CD4-positive, alpha-beta memory T cell (primary cell): Measurements from ENCODE around the gene HSD17B3. TPM values are rescaled to one million over a fixed set of nuclear protein-coding genes. Genes with fewer than 3 reads are reported as not detected.
"Not testable (repeated sequence)": the region's sequence is repeated elsewhere in the genome, so short reads cannot be mapped to it uniquely, and the experiment has no call there.

Source experiments
- CTCF ChIA-PET: fragments of 350-600 bp; sonication (Branson Sonifier 250); formaldehyde crosslinking; loops from one replicate; lab custom pipeline; 2021; ENCODE audit warnings: inconsistent platforms; ENCODE audit not compliant: partially characterized antibody; lab: Charles Lee
- POLR2A ChIA-PET: fragments of 350-600 bp; sonication (Branson Sonifier 250); formaldehyde crosslinking; loops from one replicate; lab custom pipeline; 2021; ENCODE audit not compliant: partially characterized antibody; lab: Charles Lee
- DNase-seq, 5 donors: peaks; one replicate each; pipeline versions ENCODE4 v3.0.0 to v3.0.0-alpha.2; 2020 to 2022; ENCODE audit warnings: mixed read lengths in 1 of 5
- H3K27ac ChIP-seq: one replicate; pipeline ENCODE4 v1.7.0; 2013; ENCODE audit warnings: low read depth, low read length
- H3K27me3 ChIP-seq: 2 replicates; pipeline ENCODE4 v1.7.0; 2013; ENCODE audit warnings: mild to moderate bottlenecking, low read length, moderate library complexity; ENCODE audit not compliant: insufficient read depth
- H3K36me3 ChIP-seq: 2 replicates; pipeline ENCODE4 v1.7.0; 2013; ENCODE audit warnings: mild to moderate bottlenecking, low read length, moderate library complexity; ENCODE audit not compliant: insufficient read depth
- H3K4me1 ChIP-seq: 2 replicates; pipeline ENCODE4 v1.7.0; 2013; ENCODE audit warnings: mild to moderate bottlenecking, low read length, moderate library complexity; ENCODE audit not compliant: insufficient read depth
- H3K4me3 ChIP-seq, 2 donors: one replicate each; pipeline ENCODE4 v1.7.0; 2013; ENCODE audit warnings: low read length in 2 of 2, mild to moderate bottlenecking in 1 of 2
- H3K9me3 ChIP-seq, 2 donors: one replicate each; pipeline ENCODE4 v1.7.0; 2013; ENCODE audit warnings: low read length in 2 of 2, control low read depth in 1 of 2; ENCODE audit not compliant: control insufficient read depth in 1 of 2
- H3K27ac Mint-ChIP-seq, 7 donors: one replicate each; pipeline ENCODE4 v1.8.0; 2020 to 2021; ENCODE audit warnings: mixed read lengths in 7 of 7, mild to moderate bottlenecking in 6 of 7, inconsistent platforms in 3 of 7, moderate library complexity in 3 of 7
- H3K27me3 Mint-ChIP-seq, 2 donors: one replicate each; pipeline ENCODE4 v1.8.0; 2020 to 2021; ENCODE audit warnings: mixed read lengths in 2 of 2
- H3K36me3 Mint-ChIP-seq, 2 donors: one replicate each; pipeline ENCODE4 v1.8.0; 2020 to 2021; ENCODE audit warnings: mixed read lengths in 2 of 2, inconsistent platforms in 1 of 2, mild to moderate bottlenecking in 1 of 2
- H3K4me1 Mint-ChIP-seq, 4 donors: one replicate each; pipeline ENCODE4 v1.8.0; 2020 to 2021; ENCODE audit warnings: mixed read lengths in 4 of 4, mild to moderate bottlenecking in 1 of 4
- H3K4me3 Mint-ChIP-seq, 8 donors: one replicate each; pipeline ENCODE4 v1.8.0; 2020 to 2021; ENCODE audit warnings: mixed read lengths in 8 of 8, mild to moderate bottlenecking in 7 of 8, moderate library complexity in 6 of 8, inconsistent platforms in 3 of 8
- H3K9me3 Mint-ChIP-seq, 8 donors: one replicate each; pipeline ENCODE4 v1.8.0; 2020 to 2021; ENCODE audit warnings: mixed read lengths in 8 of 8, mild to moderate bottlenecking in 5 of 8, inconsistent platforms in 3 of 8, moderate library complexity in 1 of 8
- intact Hi-C: fragments of 100-400 bp; cut with micrococcal nuclease; formaldehyde crosslinking; loops from one replicate; pipeline ENCODE4 v1.15.1; 2023
- polyA plus RNA-seq, 2 donors: library from polyadenylated mRNA; unstranded; fragments of 300-500 nt; fragmentation: Illumina TruSeq; gene quantifications; one replicate each; pipeline ENCODE4 v1.2.3, GENCODE V29; 2021
- total RNA-seq, 2 experiments: library from RNA; stranded (reverse); gene quantifications; one replicate each; pipeline ENCODE4 v1.2.3, GENCODE V29; 2021

Gene HSD17B3
- total and polyA plus RNA-seq, 4 experiments from 2014 or later: 1.8 to 2.1 TPM; not detected in 2

GRCh38 chr9:96309850-96310249 lies 7.9 kb upstream of the HSD17B3 start:
- Mint-ChIP-seq H3K9me3 (peaks cover 6 to 31% (median 22%) of the 10 kb centered on the region in 8 donors), H3K36me3 (peaks cover 4 to 16% of the 10 kb centered on the region in 2 donors), H3K27me3 (peaks cover 0 to 3% of the 10 kb centered on the region in 2 donors), H3K4me3 (no peak overlapping the region), H3K4me1 (no peaks in the 10 kb centered on the region), H3K27ac (no peak overlapping the region)
- Histone ChIP-seq H3K27ac (no peak overlapping the region), H3K36me3 (no peaks in the 10 kb centered on the region), H3K4me1 (no peaks in the 10 kb centered on the region), H3K4me3 (no peak overlapping the region), H3K27me3 (no peaks in the 10 kb centered on the region), H3K9me3 (peaks cover 0 to 12% of the 10 kb centered on the region in 2 donors)
- POLR2A ChIA-PET: no interaction called here
- CTCF ChIA-PET: interaction anchor here (0.8 to 1.0 kb wide), 2 partner anchors 10 to 18 kb away, joined by 3 read pairs; no protein-coding TSS in a partner anchor
- intact Hi-C loops: loop anchor here (10.0 kb wide), 1 partner anchor 925 kb away; no protein-coding TSS in a partner anchor
- DNase-seq: no peak

GRCh38 chr9:96306958-96307357 lies 5.0 kb upstream of the HSD17B3 start:
- CTCF ChIA-PET, H3K36me3 ChIP-seq: not testable (repeated sequence)

GRCh38 chr9:96305171-96305570 lies 3.2 kb upstream of the HSD17B3 start:
- H3K4me1 Mint-ChIP-seq: no peaks in the 10 kb centered on the region
- POLR2A ChIA-PET: no interaction called here
- no peak for DNase-seq

More at GRCh38 chr9:96306958-96307357, 5.0 kb upstream of the HSD17B3 start:
- intact Hi-C loops, H3K27me3 Mint-ChIP-seq, POLR2A ChIA-PET, H3K9me3 ChIP-seq, H3K4me1 Mint-ChIP-seq, H3K27ac ChIP-seq, H3K4me3 Mint-ChIP-seq, H3K36me3 Mint-ChIP-seq, H3K27ac Mint-ChIP-seq, H3K4me1 ChIP-seq, DNase-seq, H3K27me3 ChIP-seq, H3K4me3 ChIP-seq: not testable (repeated sequence)
- peaks cover 5 to 15% (median 9%) of the 10 kb centered on the region in 8 donors for H3K9me3 Mint-ChIP-seq

GRCh38 chr9:96304230-96304629 lies 2.3 kb upstream of the HSD17B3 start:
- intact Hi-C loops: no loop called here
- H3K27ac Mint-ChIP-seq: peak overlapping the region in 1 of 7 donors; percentile 0
- Histone ChIP-seq H3K9me3 (no peaks in the 10 kb centered on the region), H3K36me3 (no peaks in the 10 kb centered on the region), H3K4me3 (no peak overlapping the region), H3K27me3 (no peaks in the 10 kb centered on the region), H3K27ac (no peak overlapping the region), H3K4me1 (no peaks in the 10 kb centered on the region)
- peaks cover 0 to 3% of the 10 kb centered on the region in 2 donors for H3K27me3 Mint-ChIP-seq
- peaks cover 0 to 8% (median 5%) of the 10 kb centered on the region in 8 donors for H3K9me3 Mint-ChIP-seq
- no peak overlapping the region for H3K4me3 Mint-ChIP-seq
- no peak for DNase-seq
- no peaks in the 10 kb centered on the region for H3K4me1 Mint-ChIP-seq
- H3K36me3 Mint-ChIP-seq: peaks cover 0 to 1% of the 10 kb centered on the region in 2 donors
- ChIA-PET CTCF (interaction anchor here (0.5 kb wide), 1 partner anchor 12 kb away, joined by 3 read pairs; no protein-coding TSS in a partner anchor), POLR2A (no interaction called here)

More at GRCh38 chr9:96305171-96305570, 3.2 kb upstream of the HSD17B3 start:
- CTCF ChIA-PET: interaction anchor here (0.8 to 1.5 kb wide), 2 partner anchors 9 to 12 kb away, joined by 3 to 6 read pairs; no protein-coding TSS in a partner anchor
- Mint-ChIP-seq H3K4me3 (no peak overlapping the region), H3K27ac (no peak overlapping the region), H3K36me3 (peaks cover 0 to 1% of the 10 kb centered on the region in 2 donors), H3K9me3 (peaks cover 0 to 8% (median 5%) of the 10 kb centered on the region in 8 donors), H3K27me3 (peaks cover 0 to 3% of the 10 kb centered on the region in 2 donors)
- Histone ChIP-seq H3K9me3 (no peaks in the 10 kb centered on the region), H3K4me3 (no peak overlapping the region), H3K27me3 (no peaks in the 10 kb centered on the region), H3K27ac (no peak overlapping the region), H3K4me1 (no peaks in the 10 kb centered on the region), H3K36me3 (no peaks in the 10 kb centered on the region)
- intact Hi-C loops: no loop called here

GRCh38 chr9:96299823-96300222 lies 2.2 kb downstream of the HSD17B3 start:
- no peaks in the 10 kb centered on the region for H3K27me3 Mint-ChIP-seq
- POLR2A ChIA-PET: no interaction called here

GRCh38 chr9:96294159-96294545 lies 7.8 kb downstream of the HSD17B3 start:
- no peak overlapping the region for H3K27ac ChIP-seq
- Mint-ChIP-seq H3K27ac (no peak overlapping the region), H3K4me1 (no peaks in the 10 kb centered on the region), H3K36me3 (peaks cover 0 to 3% of the 10 kb centered on the region in 2 donors), H3K27me3 (no peaks in the 10 kb centered on the region), H3K9me3 (peaks cover 0 to 4% (median 3%) of the 10 kb centered on the region in 8 donors), H3K4me3 (no peak overlapping the region)
- CTCF ChIA-PET: no interaction called here
- intact Hi-C loops: no loop called here
- no peak for DNase-seq
- H3K4me1 ChIP-seq: no peaks in the 10 kb centered on the region
- H3K4me3 ChIP-seq: no peak overlapping the region
- H3K27me3 ChIP-seq: no peaks in the 10 kb centered on the region
- H3K9me3 ChIP-seq: no peaks in the 10 kb centered on the region
- POLR2A ChIA-PET: no interaction called here
- no peaks in the 10 kb centered on the region for H3K36me3 ChIP-seq

More at GRCh38 chr9:96299823-96300222, 2.2 kb downstream of the HSD17B3 start:
- H3K36me3 Mint-ChIP-seq: peaks cover 1 to 3% of the 10 kb centered on the region in 2 donors
- H3K4me3 Mint-ChIP-seq: no peak overlapping the region
- Histone ChIP-seq H3K4me1 (no peaks in the 10 kb centered on the region), H3K9me3 (no peaks in the 10 kb centered on the region), H3K27me3 (no peaks in the 10 kb centered on the region), H3K36me3 (no peaks in the 10 kb centered on the region), H3K27ac (no peak overlapping the region), H3K4me3 (no peak overlapping the region)
- peaks cover 3 to 10% (median 7%) of the 10 kb centered on the region in 8 donors for H3K9me3 Mint-ChIP-seq
- no peaks in the 10 kb centered on the region for H3K4me1 Mint-ChIP-seq
- no peak overlapping the region for H3K27ac Mint-ChIP-seq
- no peak for DNase-seq
- CTCF ChIA-PET: no interaction called here
- intact Hi-C loops: no loop called here

- DNase-seq: no peak
- Mint-ChIP-seq H3K36me3 (peaks cover 0 to 3% of the 10 kb centered on the region in 2 donors), H3K27me3 (no peaks in the 10 kb centered on the region), H3K4me1 (no peaks in the 10 kb centered on the region), H3K27ac (peak overlapping the region in 1 of 7 donors; percentile 58), H3K4me3 (no peak overlapping the region), H3K9me3 (peaks cover 0 to 4% (median 3%) of the 10 kb centered on the region in 8 donors)
- ChIA-PET CTCF (no interaction called here), POLR2A (no interaction called here)
- H3K4me3 ChIP-seq: no peak overlapping the region
- H3K9me3 ChIP-seq: no peaks in the 10 kb centered on the region
- intact Hi-C loops: no loop called here
- H3K27me3 ChIP-seq: no peaks in the 10 kb centered on the region
- no peaks in the 10 kb centered on the region for H3K36me3 ChIP-seq
- H3K27ac ChIP-seq: no peak overlapping the region
- no peaks in the 10 kb centered on the region for H3K4me1 ChIP-seq
Measured at GRCh38 chr9:96293498-96294158, 8.3 kb downstream of the HSD17B3 start.
